Aorta (tissue), 5 donors: ENCODE results near the gene SLC15A3. TPM values are rescaled to one million over a fixed set of nuclear protein-coding genes. Genes with fewer than 3 reads are reported as not detected.

ENCODE experiments used
- ATAC-seq: fragments of 200-7000 bp; cut with Tn5 transposase; one replicate; pipeline ENCODE4 v1.9.1; 2022; ENCODE audit warnings: moderate library complexity; ENCODE audit not compliant: low FRiP score
- DNase-seq, 2 donors: peaks; one replicate each; pipeline ENCODE4 v3.0.0-alpha.2; 2020
- H3K27ac ChIP-seq, 2 donors: one replicate each; pipeline ENCODE4 v1.5.1; 2013; ENCODE audit warnings: low read length in 2 of 2, mild to moderate bottlenecking in 2 of 2, moderate library complexity in 2 of 2, control low read depth in 1 of 2, inconsistent platforms in 1 of 2, low read depth in 1 of 2
- H3K27me3 ChIP-seq, 2 donors: one replicate each; pipeline ENCODE4 v1.6.1; 2013; ENCODE audit warnings: control low read depth in 1 of 2, low read length in 1 of 2, mild to moderate bottlenecking in 1 of 2, moderate library complexity in 1 of 2; ENCODE audit not compliant: insufficient read depth in 2 of 2, control insufficient read depth in 1 of 2
- H3K36me3 ChIP-seq, 2 donors: one replicate each; pipeline ENCODE4 v1.6.1; 2013; ENCODE audit warnings: control low read depth in 1 of 2, low read length in 1 of 2, mild to moderate bottlenecking in 1 of 2; ENCODE audit not compliant: insufficient read depth in 2 of 2, control insufficient read depth in 1 of 2
- H3K4me1 ChIP-seq, 2 donors: one replicate each; pipeline ENCODE4 v1.6.1; 2013; ENCODE audit warnings: low read length in 2 of 2, control low read depth in 1 of 2, mild to moderate bottlenecking in 1 of 2, moderate library complexity in 1 of 2; ENCODE audit not compliant: insufficient read depth in 2 of 2, control insufficient read depth in 1 of 2
- H3K4me3 ChIP-seq, 2 donors: one replicate each; pipeline ENCODE4 v1.5.1; 2013; ENCODE audit warnings: low read length in 2 of 2, control low read depth in 1 of 2, mild to moderate bottlenecking in 1 of 2
- H3K9me3 ChIP-seq: one replicate; pipeline ENCODE4 v1.6.1; 2013; ENCODE audit warnings: mild to moderate bottlenecking, low read length; ENCODE audit not compliant: control insufficient read depth
- WGBS, 2 donors: extraction: QIAGEN DNeasy Blood & Tissue Kit; methylation state at CpG; one replicate each; pipeline ENCODE4 v1.1.7; 2013; 5-methylcytosine and 5-hydroxymethylcytosine counted together
- intact Hi-C, 2 donors: fragments of 100-400 bp; cut with DNase I; formaldehyde crosslinking; loops; one replicate each; pipeline versions ENCODE4 v1.14.2 to v1.15.0; 2022
- long read RNA-seq, 2 donors: library from polyadenylated mRNA; unstranded; transcript quantifications; one replicate each; pipeline ENCODE4 v2.0.0, GENCODE V29; 2020 to 2021
- polyA plus RNA-seq, 2 donors: library from polyadenylated mRNA; stranded (reverse); fragments of 200-250 nt; gene quantifications; one replicate each; pipeline ENCODE4 v1.2.3, GENCODE V29; 2013
- total RNA-seq, 2 donors: library from RNA; stranded (reverse); fragmentation: NEBNext Ultra II Directional; extraction: Animal tissue kit (Norgen Biotek cat#: 25700); gene quantifications; one replicate each; pipeline ENCODE4 v1.2.1, GENCODE V29; 2021
- donor health status: healthy with polysubstance abuse.
- donor health status: Bipolar disorder and iron deficiency.
- donor health status: DM: no; HTN: no; CAD: no.
- donor health status: DM: no; HTN: no; CAD: no.
- donor health status: DM: yes; HTN: yes; CAD: no.

SLC15A3 gene
- total RNA-seq (10 to 100 TPM; 35.4 to 47.8 TPM), polyA plus RNA-seq (10 to 100 TPM; 21.2 to 36.4 TPM)
- long read RNA-seq, donor 1, transcript SLC15A3-201 (8 exons, 2,115 nt): major isoform, 9 of 28 reads
- long read RNA-seq, donor 1, partial matches to known transcripts: 12 of 28 reads
- long read RNA-seq, donor 1, other reads (novel, unspliced or antisense): 6 of 28 reads
- long read RNA-seq, donor 2, transcript SLC15A3-201 (8 exons, 2,115 nt): major isoform, 6 of 15 reads
- long read RNA-seq, donor 2, partial matches to known transcripts: 5 of 15 reads
- long read RNA-seq, donor 2, other reads (novel, unspliced or antisense): 2 of 15 reads

DNA sequence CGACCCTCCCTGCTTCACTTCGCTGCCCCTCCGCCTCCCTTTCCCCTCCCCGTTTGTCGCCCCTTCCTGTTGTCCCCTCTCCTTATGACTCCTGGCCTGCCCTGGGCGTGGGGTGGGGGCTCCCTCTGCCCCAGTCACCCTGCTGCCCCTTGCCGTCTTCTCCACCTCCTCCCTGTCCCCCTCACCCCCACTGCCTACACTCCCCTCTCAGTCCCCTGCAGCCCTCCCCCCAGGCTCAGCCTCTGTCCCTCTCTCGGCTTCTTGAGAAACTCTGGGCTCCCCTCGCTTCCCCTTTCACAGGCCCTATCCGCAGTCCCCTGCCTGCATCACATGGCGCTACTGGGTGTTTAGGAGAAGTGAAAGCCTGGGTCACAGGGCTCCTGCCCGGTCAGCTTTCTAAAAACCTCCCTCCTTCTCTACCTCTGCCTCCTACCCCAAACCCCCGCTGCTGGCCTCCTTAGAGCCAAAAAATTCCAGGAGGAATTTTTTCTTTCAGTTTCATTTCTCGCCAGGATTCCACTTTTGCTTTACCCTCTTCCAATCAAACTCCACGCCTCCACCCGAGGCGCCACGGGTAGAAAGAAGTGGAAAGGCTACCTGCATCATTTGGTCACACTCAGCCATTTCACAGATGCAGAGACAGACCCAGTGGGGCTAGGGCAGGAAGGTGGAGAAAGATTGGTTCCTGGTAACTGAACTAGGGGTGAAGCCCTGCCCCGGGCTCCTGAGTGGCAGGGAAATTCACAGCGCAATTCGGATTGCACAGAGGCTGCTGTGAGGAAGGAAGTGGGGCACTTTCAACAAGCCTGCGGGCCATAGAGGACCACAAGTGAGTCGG is at the start of gene SLC15A3:
Gene SLC15A3, minus strand, starts transcription at position 273 of the 838 bp plus-strand sequence. CDS start 625 bp downstream, outside the sequence.
- intact Hi-C loops: no loop called here
- peak; percentile 81 for ATAC-seq
- Histone ChIP-seq H3K4me1 (no peaks in the 10 kb centered on the region), H3K4me3 (peak within 1 kb of the TSS; percentile 40 to 72), H3K36me3 (no peaks in the 10 kb centered on the region), H3K27ac (peak within 1 kb of the TSS in 1 of 2 donors; percentile 60), H3K9me3 (no peaks in the 10 kb centered on the region), H3K27me3 (no peaks in the 10 kb centered on the region)
- peak; percentile 84 to 92 for DNase-seq
- WGBS, 2 donors: 7 to 8% methylated on average over 23 of the region's 23 CpGs

GRCh38 chr11:61000426-61000825 is 48.5 kb upstream of the SLC15A3 start:
- ATAC-seq: no peak
- intact Hi-C loops: no loop called here
- no peaks in the 10 kb centered on the region for H3K9me3 ChIP-seq
- H3K27ac ChIP-seq: no peak overlapping the region
- H3K4me3 ChIP-seq: no peak overlapping the region
- H3K27me3 ChIP-seq: no peaks in the 10 kb centered on the region
- peak in 1 of 2 donors; percentile 46 for DNase-seq
- no peaks in the 10 kb centered on the region for H3K36me3 ChIP-seq
- 74 to 77% methylated on average over 11 of the region's 11 CpGs for WGBS, 2 donors
- H3K4me1 ChIP-seq: no peaks in the 10 kb centered on the region

GRCh38 chr11:60996381-60997138 is 44.6 kb upstream of the SLC15A3 start:
- 82 to 83% methylated on average over 13 of the region's 13 CpGs for WGBS, 2 donors
- ATAC-seq (no peak), DNase-seq (peak in 1 of 2 donors; percentile 69)
- Histone ChIP-seq H3K4me3 (no peak overlapping the region), H3K9me3 (no peaks in the 10 kb centered on the region), H3K4me1 (no peaks in the 10 kb centered on the region), H3K27me3 (no peaks in the 10 kb centered on the region), H3K36me3 (no peaks in the 10 kb centered on the region), H3K27ac (no peak overlapping the region)
- intact Hi-C loops: no loop called here

DNA sequence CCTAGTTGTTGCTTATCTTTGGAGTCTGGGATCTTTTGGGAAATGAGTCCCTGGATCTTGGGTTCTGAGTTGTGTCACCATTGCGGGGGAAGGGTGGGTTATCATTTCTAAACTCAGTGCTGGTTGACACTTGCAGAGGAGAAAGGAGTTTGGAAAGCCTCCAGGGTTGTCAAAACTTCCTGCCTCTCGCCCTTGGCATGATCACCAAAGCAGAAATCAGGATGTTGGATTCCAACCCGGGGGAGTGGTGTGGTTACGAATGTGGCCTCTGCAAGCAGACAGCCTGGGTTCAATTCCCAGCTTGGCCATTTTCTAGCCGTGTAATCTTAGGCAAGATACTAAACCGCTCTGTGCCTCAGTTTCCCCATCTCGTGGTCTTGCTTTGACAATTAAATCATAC is 43.8 kb upstream of the SLC15A3 start:
- Histone ChIP-seq H3K36me3 (no peaks in the 10 kb centered on the region), H3K27ac (no peak overlapping the region), H3K4me3 (no peak overlapping the region), H3K27me3 (no peaks in the 10 kb centered on the region), H3K9me3 (no peaks in the 10 kb centered on the region), H3K4me1 (no peaks in the 10 kb centered on the region)
- DNase-seq (peak in 1 of 2 donors; percentile 3), ATAC-seq (no peak)
- 52 to 57% methylated on average over 7 of the region's 7 CpGs for WGBS, 2 donors
- intact Hi-C loops: no loop called here

GRCh38 chr11:60994541-60995080 is 42.6 kb upstream of the SLC15A3 start:
- WGBS, 2 donors: 48 to 50% methylated on average over 7 of the region's 7 CpGs
- intact Hi-C loops: no loop called here
- Histone ChIP-seq H3K9me3 (no peaks in the 10 kb centered on the region), H3K4me1 (no peaks in the 10 kb centered on the region), H3K36me3 (no peaks in the 10 kb centered on the region), H3K27ac (no peak overlapping the region), H3K4me3 (no peak overlapping the region), H3K27me3 (no peaks in the 10 kb centered on the region)
- DNase-seq: peak in 1 of 2 donors; percentile 12
- ATAC-seq: no peak

DNA sequence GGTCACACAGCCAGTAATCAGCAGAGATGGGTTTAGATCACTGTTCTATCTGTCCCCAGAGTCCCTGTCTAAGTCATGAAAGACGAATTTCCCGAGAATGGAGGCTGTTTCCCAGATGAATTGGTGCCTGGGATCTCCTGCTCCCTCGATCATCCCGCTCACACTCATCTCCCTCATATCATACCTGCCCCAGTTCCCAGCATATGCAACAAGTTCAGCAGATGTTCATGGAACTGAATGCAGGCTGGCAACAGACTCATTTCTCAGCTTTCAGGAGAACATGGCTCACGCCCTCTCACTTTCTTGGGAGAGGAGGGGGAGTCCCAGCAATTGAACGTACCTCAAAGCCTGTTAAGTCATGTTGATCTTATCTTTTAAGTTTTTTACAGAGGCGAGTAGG is 41.6 kb upstream of the SLC15A3 start:
- Histone ChIP-seq H3K36me3 (no peaks in the 10 kb centered on the region), H3K9me3 (no peaks in the 10 kb centered on the region), H3K27ac (no peak overlapping the region), H3K27me3 (no peaks in the 10 kb centered on the region), H3K4me3 (no peak overlapping the region), H3K4me1 (no peaks in the 10 kb centered on the region)
- no peak for DNase-seq
- intact Hi-C loops: no loop called here
- WGBS, 2 donors: 50 to 51% methylated on average over 7 of the region's 7 CpGs
- ATAC-seq: no peak

- peak in 1 of 2 donors; percentile 38 for DNase-seq
- Histone ChIP-seq H3K9me3 (no peaks in the 10 kb centered on the region), H3K27ac (no peak overlapping the region), H3K4me3 (no peak overlapping the region), H3K36me3 (no peaks in the 10 kb centered on the region), H3K27me3 (no peaks in the 10 kb centered on the region), H3K4me1 (no peaks in the 10 kb centered on the region)
- WGBS, 2 donors: 13 to 20% methylated on average over 5 of the region's 5 CpGs
- ATAC-seq: no peak
- intact Hi-C loops: no loop called here
Observed at GRCh38 chr11:60992842-60993409, 41.0 kb upstream of the SLC15A3 start.

DNA sequence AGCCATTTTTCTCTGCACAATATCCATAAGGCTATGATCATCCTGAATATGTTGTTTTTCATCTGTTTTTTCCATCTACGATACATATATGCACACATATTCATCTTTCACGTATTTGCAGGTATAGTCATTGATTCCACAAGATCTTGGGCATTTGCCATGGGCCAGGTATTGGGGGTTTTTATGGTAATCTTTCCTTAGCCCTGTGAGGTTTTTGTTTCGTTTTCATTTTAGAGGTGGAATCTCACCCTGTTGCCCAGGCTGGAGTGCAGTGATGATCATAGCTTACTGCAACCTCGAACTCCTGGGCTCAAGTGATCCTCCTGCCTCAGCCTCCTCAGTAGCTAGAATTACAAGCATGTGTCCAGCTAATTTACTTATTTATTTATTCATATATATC is 39.5 kb upstream of the SLC15A3 start:
- H3K9me3 ChIP-seq: no peaks in the 10 kb centered on the region
- WGBS, 2 donors: 90 to 91% methylated on average over 4 of the region's 4 CpGs
- H3K27ac ChIP-seq: no peak overlapping the region
- H3K4me1 ChIP-seq: no peaks in the 10 kb centered on the region
- ATAC-seq: no peak
- no peaks in the 10 kb centered on the region for H3K27me3 ChIP-seq
- no peak overlapping the region for H3K4me3 ChIP-seq
- intact Hi-C loops: no loop called here
- peak in 1 of 2 donors; percentile 13 for DNase-seq
- no peaks in the 10 kb centered on the region for H3K36me3 ChIP-seq
